NCI-H69 (cell line): ENCODE results near the gene ARHGAP28.

Source experiments
- DNase-seq: peaks from one replicate; lab custom pipeline; 2025; lab: John Stamatoyannopoulos, UW

Gene ARHGAP28

DNA sequence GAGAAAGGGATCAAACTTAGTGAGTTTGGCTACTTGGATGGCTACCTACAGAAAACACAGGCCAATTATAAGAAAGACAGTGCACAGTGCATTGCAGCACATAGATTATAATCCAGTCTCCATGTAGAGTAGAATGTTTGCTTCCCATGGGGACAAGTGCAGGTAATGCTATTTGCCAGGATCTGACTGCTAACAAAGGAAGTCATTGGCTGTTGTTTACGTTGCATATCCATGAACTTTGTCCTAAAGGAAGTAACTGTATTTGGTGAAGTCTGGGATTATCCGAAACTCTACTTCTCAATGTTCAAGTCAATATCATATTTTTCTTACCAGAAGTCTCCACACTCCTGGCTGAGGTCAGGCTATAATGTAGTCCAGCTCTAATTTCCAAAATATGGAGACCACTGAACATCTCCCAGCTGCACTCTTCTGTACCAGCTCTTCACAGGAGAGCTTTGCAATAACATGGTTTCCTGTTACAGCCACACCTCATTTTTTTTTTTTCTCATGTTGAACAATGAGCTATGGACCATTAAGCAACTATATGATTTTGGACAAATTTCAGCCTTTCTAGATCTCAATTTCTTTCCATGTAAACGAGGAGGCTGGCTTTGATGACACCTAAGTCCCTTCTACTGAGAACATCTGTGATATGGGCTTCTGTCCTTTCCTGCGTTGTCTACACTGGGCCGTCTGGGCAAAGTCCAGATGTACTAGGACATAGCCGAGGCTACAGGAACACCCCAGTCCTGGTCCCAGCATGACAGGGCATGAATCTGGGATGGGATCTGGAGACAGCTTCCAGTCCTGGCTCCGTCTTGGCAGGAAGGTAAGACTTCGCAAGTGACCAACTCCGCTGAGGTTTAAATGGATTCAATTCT, 233.3 kb downstream of the ARHGAP28 start:
- peak; percentile 35 for DNase-seq

DNA sequence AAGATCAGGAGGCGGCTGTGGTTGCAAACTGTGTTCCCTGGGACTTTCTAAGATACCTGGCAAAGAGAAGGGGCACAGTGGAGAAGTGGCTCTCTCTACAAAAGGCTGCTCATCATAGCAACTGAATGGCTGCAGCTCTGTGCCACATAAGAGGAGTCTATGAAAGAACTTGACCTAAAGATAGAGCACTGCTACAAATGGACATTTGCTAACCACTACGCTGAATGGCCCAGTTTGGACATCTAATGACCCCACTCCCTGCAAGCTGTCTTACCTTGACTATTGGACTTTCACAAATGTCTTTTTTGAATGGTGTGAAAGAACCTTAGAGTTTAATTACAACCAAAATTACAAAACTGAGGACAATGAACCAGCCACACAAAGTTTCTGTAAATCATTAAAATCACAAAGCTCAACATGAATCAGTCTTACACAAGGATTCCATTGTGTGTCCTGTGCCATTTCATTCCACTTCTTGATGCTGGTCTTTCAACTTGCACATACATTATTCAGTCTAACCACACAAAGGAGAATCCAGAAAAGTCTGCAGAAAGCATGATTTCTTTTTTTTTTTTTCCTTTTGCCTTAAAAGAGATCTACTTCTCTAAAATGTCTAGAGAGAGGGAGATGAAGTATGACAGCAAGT, 234.1 kb downstream of the ARHGAP28 start:
- no peak for DNase-seq
